Activated gamma-delta T cell treated with Interleukin-2 at 50 U/mL for 16 hours (primary cell): ENCODE data around the gene STEAP4.

Experiments
- DNase-seq: peaks from one replicate; pipeline ENCODE4 v3.0.0-alpha.2; 2020

STEAP4 gene

GRCh38 chr7:88306590-88307048 is at the start of gene STEAP4:
Gene STEAP4 (minus strand): TSS chr7:88306894. CDS start chr7:88284269, 22,625 bp downstream.
- no peak for DNase-seq

GRCh38 chr7:88355011-88355410 is 48.3 kb upstream of the STEAP4 start:
- DNase-seq = no peak

GRCh38 chr7:88350118-88350517 is 43.4 kb upstream of the STEAP4 start:
- no peak for DNase-seq

DNA sequence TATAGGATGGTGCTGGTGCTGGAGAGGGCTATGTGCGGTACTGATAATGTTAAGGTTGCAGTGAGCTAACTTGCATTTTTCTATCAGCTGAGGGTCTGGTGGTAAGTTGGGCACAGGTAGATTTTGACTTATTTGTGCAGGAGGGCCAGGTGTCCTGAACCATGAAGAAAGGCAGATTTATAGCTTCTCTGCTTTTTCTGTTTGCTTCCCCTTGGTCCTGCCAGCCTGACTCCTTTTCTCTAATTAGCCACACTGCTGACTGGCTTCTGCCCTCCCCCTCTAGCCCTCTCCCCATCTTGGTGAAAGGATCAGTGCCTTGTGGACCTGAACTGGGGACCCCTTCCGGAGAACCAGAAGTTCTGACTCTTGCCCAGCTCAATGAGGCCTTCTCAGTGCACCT is 40.8 kb upstream of the STEAP4 start:
- DNase-seq = no peak

DNA sequence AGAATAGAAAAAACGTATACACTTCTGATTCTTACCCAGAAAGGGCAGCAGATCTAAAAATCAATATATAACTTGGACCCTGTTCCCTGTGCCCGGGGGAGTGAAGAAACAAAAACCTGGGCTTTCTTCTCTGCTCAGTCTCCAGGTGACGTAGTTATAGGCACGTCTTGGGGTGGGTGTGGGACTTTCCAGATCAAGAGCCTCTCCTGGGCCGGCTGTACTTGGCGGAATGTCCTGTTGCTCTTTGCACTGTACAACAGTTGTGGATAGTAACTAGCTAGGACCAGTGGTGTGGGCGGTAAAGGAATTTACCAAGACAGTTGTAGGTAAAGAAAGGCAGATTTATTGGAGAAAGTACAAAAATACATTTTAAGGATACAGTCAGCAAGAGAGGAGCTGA is 40.4 kb upstream of the STEAP4 start:
- DNase-seq = no peak

GRCh38 chr7:88346357-88346756 is 39.7 kb upstream of the STEAP4 start:
- no peak for DNase-seq

DNA sequence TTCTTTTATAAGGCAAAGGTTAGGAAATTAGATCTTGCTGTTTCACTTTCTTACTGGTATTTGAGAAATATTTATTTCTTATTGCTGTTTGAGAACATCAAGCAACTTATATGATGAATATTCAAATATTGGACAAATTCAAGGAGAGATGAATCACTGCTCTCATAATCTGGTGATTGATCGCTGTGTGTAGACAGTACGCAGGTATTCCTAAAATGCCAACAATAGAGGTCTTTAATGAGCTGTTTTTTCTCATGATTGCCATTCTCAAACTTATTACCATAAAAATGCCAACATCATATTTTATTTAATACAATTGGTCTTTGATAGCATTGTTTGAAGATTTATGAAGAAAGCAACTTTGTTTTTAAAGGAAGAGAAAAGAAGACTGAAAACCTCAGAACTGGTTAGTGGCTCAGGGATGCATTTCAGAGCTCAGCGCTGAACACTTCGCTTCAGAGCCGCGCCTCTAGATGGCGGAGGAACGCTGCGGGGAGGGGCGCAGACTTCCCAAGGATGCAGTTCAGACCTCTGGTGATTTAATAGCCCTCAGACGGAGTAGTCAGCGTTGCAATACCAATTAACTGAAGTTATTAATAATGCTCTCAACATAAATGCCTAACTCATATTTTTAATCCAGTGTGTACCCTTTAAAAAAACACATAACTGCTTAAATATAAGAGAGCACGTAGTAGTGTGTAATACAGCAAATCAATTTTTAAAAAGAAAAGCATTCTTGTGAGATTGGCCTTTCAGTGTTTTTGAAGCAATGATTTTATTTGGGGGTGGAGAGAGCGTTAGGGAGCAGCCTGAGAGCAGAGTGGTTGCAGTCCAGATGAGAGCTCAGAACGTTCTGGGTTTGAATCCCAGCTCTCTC is 38.5 kb upstream of the STEAP4 start:
- no peak for DNase-seq

DNA sequence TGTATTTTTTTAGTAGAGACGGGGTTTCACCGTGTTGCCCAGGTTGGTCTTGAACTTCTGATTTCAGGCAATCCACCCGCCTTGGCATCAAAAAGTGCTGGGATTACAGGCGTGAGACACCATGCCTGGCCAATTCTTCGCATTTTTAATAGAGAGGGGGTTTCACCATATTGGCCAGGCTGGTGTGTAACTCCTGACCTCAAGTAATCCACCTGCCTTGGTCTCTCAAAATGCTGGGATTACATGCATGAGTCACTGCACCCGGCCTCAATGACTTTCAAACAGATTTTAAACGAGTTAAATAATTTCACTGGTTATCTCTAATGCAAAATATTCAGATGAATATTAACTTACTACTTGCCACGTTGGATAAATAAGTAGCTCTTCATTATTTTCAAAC is 37.6 kb upstream of the STEAP4 start:
- no peak for DNase-seq

DNA sequence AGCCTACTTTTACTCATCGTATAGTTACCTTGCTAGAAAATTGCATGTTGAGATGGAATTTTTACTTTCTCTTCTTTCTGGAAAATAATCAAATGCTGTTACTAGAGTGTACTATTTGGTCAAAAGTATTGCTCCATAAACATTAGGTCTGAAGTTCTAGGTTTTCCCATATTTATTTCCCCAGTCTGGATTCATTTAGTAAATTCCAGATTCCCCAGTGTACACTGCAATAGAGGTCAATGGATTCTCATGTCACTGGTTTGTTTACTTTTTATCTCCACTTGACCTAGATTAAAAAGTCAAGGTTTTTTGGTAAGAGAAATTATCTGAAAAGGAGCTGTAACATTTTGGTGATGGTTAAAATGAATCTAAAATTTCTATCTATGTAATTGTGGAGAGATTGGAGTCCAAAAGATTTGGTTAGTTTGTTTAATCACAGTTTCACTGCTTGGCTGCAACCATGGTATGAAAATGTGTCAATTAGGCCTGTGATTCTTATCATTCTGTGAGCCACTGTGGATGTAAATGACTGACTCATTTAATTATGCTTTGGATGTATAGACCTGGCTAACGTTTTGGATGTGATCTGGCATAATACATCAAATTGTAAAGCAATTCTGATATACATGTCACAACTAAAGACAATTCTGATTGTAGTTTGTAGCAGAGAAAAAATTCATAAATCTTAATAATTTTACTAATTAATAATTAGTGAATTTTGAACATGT is 32.7 kb upstream of the STEAP4 start:
- no peak for DNase-seq

GRCh38 chr7:88338503-88338902 is 31.8 kb upstream of the STEAP4 start:
- no peak for DNase-seq

GRCh38 chr7:88337572-88337971 is 30.9 kb upstream of the STEAP4 start:
- no peak for DNase-seq

GRCh38 chr7:88331322-88331721 is 24.6 kb upstream of the STEAP4 start:
- DNase-seq = no peak

GRCh38 chr7:88329532-88330463 is 23.1 kb upstream of the STEAP4 start:
- no peak for DNase-seq

DNA sequence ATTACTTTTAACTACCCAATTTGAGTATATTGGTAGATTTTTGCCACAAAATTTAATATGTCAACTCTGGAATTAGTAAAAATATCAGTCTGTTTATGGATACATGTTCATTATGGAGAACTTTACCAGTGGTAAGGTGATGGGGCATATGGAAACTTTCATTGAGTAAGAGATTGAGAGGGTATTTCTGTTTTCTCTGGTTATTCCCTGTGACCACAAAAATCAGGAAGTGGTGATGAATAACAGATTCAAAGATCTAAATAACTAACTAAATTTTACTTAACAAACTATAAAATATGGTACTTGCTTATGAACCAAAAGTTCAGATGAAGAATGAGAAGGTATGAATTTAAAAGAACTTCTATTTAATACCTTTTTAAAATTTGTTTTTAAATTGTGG is 22.1 kb upstream of the STEAP4 start:
- no peak for DNase-seq

DNA sequence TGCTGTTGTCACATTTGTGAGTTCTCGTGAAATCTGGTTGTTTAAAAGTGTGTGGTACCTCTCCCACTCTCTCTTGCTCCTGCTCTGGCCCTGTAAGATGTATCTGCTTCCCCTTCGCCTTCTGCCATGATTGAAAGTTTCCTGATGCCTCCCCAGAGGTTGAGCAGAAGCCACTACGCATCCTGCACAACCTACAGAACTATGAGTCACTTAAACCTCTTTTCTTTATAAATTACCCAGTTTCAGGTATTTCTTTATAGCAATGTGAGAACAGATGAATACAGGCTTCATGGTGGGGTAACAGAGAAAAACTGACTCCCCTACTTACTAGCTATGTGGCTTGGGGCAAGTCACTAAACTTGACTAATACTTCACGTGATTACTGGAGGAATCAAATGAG is 18.0 kb upstream of the STEAP4 start:
- DNase-seq = no peak

- no peak for DNase-seq
Measured at GRCh38 chr7:88322151-88322550, 15.5 kb upstream of the STEAP4 start.

DNA sequence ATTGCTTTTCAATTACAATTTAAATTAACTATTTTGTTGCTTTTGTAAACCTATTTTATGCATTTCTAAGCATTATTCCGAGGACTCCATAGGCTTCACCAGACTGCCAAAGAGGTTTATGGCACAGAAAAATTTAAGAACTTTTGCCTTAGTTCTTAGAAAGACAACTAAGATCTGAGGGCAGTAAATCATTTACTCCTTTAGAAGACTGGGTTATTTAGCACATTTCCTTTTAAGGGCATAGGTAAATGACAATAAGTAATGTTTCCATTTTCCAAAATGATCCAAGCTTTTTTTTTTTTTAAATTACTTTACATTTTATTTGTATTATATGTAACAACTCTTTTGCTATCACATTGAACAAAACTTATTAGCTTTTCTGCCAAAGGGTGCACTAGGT is 15.0 kb upstream of the STEAP4 start:
- no peak for DNase-seq

GRCh38 chr7:88318196-88318595 is 11.5 kb upstream of the STEAP4 start:
- no peak for DNase-seq

DNA sequence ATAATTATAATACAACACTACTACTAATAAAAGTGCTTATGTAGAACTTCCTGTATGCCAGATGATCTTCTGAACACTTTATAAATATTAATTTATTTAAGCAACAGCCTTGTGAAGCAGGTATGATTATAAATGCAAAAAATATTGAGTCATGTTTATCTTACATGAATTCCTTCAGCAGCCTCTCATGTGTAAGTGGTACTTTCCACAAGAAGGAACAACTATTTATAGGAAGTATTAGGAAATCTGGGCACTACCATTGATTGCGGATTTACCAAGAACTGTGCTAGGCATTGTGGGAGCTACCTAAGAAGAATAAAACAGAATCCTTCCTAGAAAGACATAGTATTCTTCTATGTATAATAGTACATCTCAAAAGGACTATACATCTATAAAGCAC is 10.7 kb upstream of the STEAP4 start:
- no peak for DNase-seq

- DNase-seq = no peak
Measured at GRCh38 chr7:88316456-88316855, 9.8 kb upstream of the STEAP4 start.

GRCh38 chr7:88315522-88315921 is 8.8 kb upstream of the STEAP4 start:
- no peak for DNase-seq

DNA sequence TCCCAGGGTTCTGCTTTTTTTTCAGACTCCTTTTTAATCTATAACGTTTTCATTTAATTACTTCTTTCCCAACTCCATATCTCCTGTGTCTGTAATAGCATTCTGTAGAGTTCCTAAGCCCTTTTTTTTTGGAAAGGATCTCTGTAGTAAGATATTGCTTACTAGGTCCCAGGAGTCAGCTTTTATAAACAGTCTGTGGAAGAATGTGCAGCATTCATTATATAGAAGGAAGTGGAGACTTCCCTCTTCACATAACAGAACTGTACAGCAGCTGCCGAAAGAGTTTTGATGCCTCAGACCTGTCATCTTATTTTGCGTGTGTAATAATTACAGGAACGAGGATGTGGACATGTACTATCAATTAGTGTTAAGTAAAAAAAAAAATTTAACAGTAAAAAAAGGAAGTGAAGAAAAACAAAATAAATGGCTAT is 7.4 kb upstream of the STEAP4 start:
- DNase-seq = no peak

DNA sequence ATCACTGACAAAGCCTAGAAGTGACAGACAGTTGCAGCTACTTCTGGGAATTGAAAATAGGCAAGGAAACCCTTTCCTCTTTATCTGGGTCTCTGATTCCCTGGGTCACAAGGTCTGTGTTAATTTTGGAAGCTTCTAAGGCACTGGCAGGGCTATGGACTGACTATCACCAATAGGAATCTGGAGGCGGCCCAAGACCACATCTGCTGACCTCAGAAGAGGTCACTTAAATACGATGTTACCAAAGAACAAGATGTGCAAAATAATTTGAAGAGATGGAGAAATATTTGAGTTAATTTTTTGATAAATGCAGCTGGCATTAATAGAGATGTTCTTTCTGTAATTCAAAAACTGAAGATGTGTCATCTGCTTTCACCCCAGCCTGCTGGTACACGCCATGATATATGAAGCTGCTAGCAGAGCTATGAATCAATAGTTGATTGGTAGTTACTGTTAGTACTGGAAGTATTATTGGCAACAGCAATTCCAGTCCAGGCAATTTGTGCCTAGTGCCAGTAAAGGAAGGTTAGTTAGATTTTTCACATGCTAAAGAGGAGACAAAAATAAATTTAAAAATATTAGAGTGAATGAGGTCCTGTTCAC is 5.5 kb upstream of the STEAP4 start:
- DNase-seq = no peak
